ENCODE measurements around the gene C1D.

C1D gene

GRCh38 chr2:68057658-68058396, 5.0 kb downstream of the C1D start:
- no peak for DNase-seq

- DNase-seq = no peak
These were observed 9.9 kb downstream of the C1D start for GRCh38 chr2:68052717-68053422.

DNA sequence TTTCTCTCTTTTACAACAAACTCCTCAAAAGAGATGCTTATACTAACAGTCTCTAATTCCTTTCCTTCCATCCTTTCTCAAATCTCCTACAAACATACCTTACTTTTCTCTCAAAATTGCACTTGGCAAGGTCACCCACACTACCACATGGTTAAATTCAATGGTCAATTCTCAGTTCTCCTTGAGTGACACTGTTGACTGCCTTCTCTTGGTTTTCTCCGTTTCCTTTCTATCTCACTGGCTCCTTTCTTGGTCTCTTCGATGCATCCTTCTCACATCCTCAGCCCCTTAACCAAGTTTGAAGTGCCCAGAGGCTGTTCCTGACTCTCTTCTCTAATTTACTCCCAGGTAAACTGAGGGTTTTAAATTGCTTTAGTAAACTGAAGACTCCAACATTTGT, 12.5 kb downstream of the C1D start:
- no peak for DNase-seq

DNA sequence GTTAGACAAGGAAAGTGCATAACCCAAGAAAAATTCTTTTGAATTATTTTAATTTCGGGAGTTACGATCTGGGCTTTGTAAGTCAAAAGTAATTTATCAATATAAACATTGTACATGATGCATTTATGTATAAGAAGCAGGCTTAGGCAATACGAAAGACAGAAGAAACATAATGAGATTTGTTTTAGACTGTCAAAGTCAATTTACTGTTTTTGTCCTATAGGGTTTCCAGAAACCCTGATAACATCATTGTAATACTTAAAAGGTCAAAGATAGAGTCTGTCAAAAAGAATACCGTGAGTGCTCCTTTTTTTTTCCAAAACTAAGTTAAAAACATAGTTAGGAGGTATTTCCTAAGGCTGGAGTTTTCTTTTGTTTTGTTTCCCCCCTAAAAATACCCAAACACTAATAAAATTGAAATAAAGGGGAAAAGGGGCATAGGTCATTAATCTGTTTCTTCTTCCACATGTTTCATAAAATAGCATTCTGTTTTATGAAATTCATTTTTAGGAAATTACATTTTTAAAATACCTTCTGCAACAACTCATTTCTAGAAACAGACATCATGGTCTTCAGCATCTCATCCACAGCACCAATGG, 16.1 kb downstream of the C1D start:
- DNase-seq = no peak

- DNase-seq = no peak
These were observed 16.6 kb downstream of the C1D start for GRCh38 chr2:68046224-68046623.

DNA sequence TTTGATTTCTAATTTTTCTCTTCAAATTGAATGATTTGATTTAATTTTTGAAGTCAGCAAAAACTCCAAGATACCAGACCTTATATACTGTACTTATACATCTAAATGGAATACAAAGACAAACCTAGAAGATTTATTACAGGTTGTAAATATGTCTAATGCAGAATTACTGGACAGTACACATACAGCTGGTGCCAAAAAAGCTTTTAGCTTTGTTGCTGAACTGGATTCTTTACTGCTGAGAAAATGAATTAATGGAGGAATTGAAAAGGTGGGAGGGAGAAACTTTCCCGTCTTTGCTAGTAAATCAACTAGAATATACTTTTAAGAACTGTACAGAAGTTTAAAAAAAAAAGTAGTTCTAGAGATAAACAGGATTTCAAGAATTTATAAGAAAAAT, 17.5 kb downstream of the C1D start:
- peak; percentile 80 for DNase-seq

- DNase-seq = no peak
These were observed 18.7 kb downstream of the C1D start for GRCh38 chr2:68044099-68044498.

DNA sequence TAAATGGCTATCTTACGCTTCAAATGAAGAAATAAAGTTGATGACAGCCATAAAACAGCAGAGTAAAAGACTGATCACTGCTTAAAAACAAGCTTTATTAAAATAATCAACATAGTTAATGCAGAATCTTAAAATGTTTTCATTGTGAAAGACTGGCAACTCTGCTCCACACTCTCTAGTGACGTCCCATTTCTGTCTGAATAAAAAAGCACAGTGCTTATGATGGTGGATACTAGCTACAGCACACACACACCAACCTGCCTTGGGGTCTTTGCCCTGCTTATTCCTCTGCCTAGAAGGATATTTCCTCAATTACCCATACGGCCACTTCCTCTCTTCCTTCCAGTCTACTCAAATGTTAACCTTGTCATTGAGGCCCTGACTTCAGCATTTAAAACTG, 19.1 kb downstream of the C1D start:
- no peak for DNase-seq

DNA sequence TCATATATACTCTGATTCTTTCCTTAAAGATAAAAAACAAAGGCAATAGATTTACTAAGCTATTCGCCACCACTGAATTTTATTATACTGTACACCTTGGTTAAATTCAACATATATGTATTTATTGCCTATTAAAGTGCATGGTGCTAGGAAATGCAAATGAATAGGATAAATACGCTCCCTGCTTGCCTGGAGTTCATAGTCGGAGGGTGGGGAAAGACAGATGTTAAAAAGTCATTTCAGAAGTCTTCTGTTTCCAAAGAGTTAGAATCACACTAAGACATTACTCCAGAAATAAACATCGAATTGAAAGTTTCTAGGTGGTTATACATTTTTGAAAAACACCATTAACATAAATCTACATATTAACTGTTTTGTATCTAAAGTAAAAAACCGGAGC, 19.8 kb downstream of the C1D start:
- DNase-seq = no peak

DNA sequence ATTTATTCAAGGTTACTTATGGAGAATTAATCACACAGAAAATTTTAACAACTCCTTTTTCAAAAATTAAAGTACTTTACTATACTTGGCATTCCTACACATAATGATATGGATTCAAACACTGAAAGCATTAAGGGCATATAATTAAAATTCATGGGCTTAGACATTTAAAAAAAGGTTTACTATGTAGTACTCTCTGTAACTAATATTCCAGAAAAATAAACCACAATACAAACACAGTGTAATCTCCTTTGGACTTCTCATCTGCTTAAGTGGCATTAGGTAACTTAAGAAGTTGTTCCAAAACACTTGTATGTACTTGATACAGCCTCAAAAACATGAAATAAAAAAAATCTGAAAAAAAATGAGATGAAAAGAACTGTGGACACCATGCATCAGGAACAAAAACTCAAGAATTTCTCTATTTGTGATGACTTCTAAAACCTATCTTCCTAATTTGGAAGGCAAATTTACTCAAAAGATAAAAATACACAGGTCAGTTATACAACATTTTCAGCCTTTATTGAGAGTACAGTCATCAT, 21.0 kb downstream of the C1D start:
- no peak for DNase-seq

DNA sequence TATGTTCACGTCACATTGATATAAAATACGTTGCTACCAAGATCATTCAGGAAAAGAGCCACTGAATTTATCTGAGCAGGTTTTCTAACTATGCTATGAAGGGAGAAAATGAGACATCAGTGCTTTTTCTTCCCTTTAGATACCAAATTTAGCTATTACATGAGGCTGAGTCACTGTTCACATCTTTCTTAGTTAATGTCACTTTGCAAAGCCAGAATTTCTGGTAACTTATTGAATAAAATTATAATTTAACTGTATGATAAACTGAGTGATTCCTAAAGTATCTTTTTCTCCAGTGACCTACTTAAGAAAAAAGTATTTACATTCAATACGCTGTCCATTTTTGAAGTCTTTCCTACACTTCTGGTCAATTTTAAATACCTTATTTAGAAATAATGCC, 22.7 kb downstream of the C1D start:
- DNase-seq = no peak

- no peak for DNase-seq
These were observed 23.5 kb downstream of the C1D start for GRCh38 chr2:68039317-68039716.

DNA sequence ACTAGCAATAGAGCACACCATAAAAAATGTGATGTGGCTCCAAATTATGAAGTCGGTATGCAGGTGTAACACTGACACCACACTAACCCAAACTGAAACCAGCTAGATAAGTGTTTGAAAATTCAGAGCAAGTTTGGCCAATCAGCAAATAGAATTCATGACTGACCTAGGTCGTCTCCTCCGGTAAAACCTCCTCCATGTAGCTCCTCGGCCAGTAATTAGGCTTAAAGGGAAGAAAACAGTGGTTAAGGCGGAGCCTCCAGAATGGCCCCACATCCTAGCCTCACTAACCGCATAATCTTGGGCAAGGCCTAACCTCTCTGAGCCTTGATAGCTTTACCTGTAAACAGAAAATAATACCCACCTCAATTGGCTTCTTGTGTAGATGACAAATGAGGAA, 30.1 kb downstream of the C1D start:
- DNase-seq = no peak

DNA sequence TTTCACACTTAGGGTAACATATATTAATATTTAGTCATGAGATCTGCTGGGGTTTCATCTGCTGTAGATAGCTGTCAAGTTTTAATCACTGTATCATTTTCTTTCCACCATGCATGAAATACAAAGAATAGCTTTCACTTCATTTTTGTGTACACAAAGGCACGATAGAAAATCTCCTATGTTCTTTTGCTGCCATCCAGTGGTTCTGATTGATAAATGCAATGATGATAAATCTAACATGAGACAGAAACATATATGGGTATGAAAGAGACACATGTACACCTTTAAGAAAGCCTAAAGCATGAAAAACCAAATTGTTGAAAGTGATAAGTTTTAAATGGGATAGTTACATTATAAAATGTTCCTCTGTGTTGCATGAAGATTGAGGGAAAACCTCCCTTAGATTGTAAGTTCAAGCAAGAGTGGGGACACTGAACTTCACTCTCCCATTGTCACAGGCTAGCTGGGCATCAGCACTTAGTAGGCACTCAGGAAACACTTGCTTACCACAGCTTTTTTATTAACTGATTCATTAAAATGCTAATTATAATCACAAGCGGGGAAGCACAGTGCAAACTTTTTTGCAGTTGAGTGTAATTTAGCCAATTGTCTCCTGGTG, 31.2 kb downstream of the C1D start:
- peak; percentile 71 for DNase-seq

DNA sequence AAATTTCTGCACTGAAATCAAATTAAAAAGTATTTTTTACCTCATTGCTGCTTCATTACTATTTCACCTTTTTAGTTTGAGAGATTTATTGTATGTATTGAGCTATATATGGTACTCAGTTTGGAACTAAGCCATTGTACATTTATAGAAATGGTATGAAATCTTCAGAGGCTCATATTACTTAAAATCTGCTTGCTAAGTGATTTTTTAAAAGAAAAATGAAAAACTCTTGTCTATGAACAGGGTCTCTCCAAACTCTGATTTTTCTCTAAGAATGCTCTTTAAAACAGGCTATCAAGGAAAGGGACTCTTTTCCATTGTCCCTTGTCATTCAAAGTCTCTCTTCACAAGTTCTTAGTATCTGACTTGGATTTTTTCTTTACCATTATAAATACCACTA, 31.8 kb downstream of the C1D start:
- no peak for DNase-seq

- DNase-seq = no peak
These were observed 32.3 kb downstream of the C1D start for GRCh38 chr2:68030529-68030928.

DNA sequence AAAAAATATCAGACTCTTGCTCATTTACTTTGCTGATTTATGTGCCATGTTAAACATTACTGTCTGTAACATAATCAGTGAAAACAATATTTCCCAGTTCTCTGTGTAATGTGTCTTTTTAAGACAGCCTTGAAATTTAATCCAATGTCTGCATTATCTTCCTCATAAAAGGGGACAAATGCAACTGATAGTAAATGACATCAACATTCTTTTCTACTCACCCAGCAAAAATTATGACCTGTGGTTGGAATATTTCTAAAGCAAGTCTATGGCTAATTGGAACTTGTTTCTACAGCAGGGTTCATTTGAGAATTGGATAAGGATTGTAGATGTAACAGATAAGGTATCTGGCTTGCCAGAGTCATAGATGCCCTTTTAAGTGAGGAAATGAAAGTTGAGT, 34.8 kb downstream of the C1D start:
- DNase-seq = no peak

- DNase-seq = no peak
These were observed 38.4 kb downstream of the C1D start for GRCh38 chr2:68024450-68024849.

- no peak for DNase-seq
These were observed 38.9 kb downstream of the C1D start for GRCh38 chr2:68023904-68024303.

DNA sequence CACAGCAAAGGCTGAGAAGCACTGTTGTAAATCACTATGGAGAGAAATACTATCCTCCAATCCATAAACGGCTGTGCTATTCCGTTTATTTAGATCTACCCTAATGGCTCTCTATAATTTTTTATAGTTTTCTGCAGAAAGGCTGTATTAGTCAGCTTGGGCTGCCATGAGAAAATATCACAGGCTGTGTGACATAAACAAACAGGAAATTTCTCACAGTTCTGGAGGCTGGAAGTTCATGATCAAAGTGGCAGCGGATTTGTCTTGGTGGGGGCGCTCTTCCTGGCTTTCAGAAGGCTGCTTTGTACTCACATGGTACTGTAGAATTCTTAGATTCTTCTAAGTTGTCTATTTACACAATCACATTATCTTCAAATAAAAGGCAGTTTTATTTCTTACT, 44.1 kb downstream of the C1D start:
- no peak for DNase-seq

DNA sequence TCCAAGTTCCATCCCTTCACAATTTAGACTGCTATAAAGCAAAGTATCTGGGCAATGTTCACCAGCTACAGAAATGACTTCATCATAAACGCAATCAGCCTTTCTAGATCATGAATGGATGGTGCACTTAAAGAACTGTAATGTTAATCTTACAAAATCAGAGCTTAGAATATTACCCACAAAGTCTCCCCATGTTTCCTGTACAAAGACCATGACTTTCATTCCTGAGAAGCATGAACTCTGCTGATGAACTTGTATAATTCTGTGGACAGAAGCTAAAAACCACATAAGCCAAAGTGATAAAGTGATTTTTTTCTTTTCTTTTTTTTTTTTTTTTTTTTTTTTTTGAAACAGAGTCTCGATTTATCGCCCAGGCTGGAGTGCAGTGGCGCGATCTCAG, 53.3 kb downstream of the C1D start:
- DNase-seq = no peak

GRCh38 chr2:68000170-68000825, 62.5 kb downstream of the C1D start:
- DNase-seq = no peak

GRCh38 chr2:67999332-67999731, 63.5 kb downstream of the C1D start:
- DNase-seq = no peak
